CD4-positive, alpha-beta T cell treated with Interleukin-12 subunit alpha and Interleukin-12 subunit beta, for 1 hour (primary cell): ENCODE measurements around the gene IRF2.
"Not testable (repeated sequence)": the region's sequence is repeated elsewhere in the genome, so short reads cannot be mapped to it uniquely, and the experiment has no call there.

ENCODE experiments used
- DNase-seq: peaks from one replicate; pipeline ENCODE4 v3.0.0-alpha.2; 2020

IRF2 gene

GRCh38 chr4:184384810-184385557, 89.4 kb downstream of the IRF2 start:
- DNase-seq = no peak

DNA sequence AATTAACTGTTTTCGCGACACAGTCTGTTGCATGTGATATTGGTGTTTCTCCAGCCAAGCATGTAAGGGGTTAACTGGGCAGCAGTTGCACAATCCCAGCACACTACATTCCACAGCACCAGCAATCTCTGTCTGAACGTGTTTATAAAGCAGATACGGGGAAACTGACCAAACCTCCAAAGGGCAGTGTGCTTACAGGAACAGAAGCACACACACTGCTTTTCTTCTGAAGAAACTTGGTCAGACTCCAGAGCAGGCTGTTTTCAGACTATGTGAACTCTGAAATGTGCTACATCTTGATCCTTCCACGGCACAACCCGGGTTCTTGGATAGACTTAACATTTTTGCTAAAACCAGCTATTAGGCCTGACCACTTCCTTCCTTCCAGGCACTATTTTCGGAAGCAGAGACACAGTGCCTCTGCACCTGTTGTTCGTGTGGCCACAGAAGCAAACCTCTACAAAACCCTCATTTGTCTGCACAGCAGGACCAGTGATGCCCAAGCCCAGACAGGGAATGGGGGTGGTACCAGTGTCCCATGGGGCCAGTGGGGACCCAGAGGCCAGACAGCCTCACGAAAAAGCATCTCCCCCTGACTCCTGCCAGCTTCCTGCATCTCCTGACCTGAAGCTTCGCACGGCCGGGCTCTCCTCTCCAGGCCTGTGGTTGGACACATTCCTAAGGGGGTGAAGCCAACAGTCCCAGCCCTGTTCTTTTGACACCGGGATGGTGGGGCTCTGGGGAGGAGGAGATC, 90.1 kb downstream of the IRF2 start:
- peak; percentile 20 for DNase-seq

DNA sequence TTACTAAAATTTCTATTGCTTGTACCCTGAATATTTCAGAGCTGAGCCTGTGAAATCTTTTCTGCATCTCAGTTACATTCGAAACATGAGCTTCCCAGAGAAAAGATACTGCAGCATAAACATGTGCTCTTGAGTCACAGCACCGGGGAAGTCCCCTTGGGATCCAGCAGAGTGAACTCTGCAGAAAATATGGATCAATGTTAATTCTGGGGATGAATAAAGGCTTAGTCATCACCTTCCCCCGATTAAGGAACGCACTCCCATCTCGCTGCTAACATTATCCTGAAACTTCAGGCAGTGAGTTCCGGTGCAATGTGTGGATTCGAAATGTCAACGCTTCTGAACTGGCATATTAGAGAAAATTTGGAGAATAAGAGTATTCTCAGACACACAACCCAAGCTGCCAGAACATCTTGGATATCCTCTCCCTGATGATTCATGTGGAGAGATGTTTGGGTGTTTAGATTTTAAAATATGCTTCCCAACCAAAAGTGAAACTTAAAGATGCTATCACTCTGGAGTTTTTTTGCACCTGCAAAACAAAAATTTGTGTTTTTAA, 90.8 kb downstream of the IRF2 start:
- DNase-seq = no peak

GRCh38 chr4:184382189-184382846, 92.0 kb downstream of the IRF2 start:
- no peak for DNase-seq

GRCh38 chr4:184380707-184381106, 93.6 kb downstream of the IRF2 start:
- no peak for DNase-seq

DNA sequence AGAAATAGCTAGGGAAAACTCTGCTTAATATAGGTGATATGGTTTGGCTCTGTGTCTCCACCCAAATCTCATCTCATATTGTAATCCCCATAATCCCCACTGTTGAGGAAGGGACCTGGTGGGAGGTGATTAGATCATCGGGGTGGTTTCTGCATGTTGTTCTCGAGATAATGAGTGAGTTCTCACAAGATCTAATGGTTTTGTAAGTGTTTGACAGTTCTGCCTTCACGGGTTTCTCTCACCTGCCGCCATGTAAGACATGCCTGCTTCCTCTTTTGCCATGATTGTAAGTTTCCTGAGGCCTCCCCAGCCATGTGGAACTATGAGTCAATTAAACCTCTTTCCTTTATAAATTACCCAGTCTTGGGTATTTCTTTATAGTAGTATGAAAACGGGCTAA, 94.1 kb downstream of the IRF2 start:
- DNase-seq = not testable (repeated sequence)

- no peak for DNase-seq
These were observed 97.4 kb downstream of the IRF2 start for GRCh38 chr4:184376923-184377322.

GRCh38 chr4:184376126-184376838, 98.1 kb downstream of the IRF2 start:
- no peak for DNase-seq

DNA sequence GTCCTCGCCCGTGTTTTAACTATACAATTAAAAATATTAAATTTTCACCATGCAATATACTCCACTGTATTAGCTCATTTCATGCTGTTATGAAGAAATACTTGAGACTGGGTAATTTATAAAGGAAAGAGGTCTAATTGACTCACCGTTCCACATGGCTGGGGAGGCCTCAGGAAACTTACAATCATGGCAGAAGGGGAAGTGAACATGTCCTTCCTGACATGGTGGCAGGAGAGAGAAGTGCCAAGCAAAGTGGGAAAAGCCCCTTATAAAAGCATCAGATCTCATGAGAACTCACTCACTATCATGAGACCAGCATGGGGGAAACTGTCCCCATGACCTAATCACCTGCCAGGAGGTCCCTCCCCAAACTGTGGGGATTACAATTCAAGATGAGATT, 98.7 kb downstream of the IRF2 start:
- DNase-seq = not testable (repeated sequence)

DNA sequence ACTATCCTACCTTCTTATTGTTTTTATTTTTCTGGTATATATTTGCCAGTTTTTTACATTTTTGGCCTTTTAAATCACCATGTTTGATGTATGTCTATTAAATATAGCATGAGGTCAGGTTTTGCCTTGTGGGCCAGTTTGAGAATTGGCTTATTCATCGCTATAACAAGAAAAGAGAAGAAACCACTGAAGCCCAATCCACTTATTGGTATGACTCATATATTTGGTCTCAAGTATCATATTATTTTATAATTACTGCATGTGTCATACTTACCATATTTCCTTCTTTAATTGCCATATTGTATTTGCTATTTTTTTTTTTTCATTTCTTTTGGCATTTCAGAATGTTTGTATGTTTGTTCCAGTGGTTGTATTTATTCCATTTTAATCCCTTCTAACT, 99.3 kb downstream of the IRF2 start:
- DNase-seq = no peak

- no peak for DNase-seq
These were observed 100.4 kb downstream of the IRF2 start for GRCh38 chr4:184373886-184374405.

DNA sequence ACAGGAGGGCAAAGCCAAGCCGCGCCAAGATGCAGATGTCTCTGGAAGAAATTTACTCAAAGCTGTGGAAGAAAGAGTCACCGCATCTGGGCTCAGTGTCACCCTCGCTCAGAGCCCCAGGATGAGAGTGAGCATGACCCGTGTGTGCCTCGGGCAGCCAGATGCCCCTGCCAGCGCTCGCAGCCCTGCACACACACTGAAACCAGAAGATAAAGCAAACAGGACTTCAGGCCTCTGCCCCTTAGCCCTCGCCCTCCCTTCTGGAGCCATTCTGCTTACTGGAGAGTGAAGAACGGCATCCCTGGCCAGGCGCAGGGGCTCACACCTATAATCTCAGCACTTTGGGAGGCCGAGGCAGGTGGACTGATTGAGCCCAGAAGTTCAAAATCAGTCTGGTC, 103.0 kb downstream of the IRF2 start:
- DNase-seq = no peak

- no peak for DNase-seq
These were observed 103.5 kb downstream of the IRF2 start for GRCh38 chr4:184370711-184371389.

DNA sequence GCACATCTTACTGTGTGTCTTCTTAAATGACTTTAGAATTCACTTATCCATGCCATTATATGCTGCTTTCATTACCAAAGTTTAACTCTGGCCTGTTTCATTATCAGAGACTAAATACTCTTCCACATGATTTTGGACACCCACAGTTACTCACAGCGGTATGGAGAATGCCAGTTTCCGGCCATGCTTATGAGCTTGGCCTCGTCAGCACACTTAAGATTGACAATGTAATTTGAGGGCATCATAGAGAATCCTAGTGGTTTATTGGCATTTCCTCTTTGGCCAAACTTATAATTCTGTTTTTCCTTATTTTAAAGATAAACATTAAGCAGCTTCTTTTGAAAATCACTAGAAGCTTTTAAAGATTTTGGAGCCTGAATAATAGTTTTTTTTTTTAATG, 104.5 kb downstream of the IRF2 start:
- no peak for DNase-seq

GRCh38 chr4:184368731-184369130, 105.6 kb downstream of the IRF2 start:
- DNase-seq = no peak

GRCh38 chr4:184368290-184368689, 106.1 kb downstream of the IRF2 start:
- no peak for DNase-seq

GRCh38 chr4:184364100-184364921, 110.0 kb downstream of the IRF2 start:
- no peak for DNase-seq

DNA sequence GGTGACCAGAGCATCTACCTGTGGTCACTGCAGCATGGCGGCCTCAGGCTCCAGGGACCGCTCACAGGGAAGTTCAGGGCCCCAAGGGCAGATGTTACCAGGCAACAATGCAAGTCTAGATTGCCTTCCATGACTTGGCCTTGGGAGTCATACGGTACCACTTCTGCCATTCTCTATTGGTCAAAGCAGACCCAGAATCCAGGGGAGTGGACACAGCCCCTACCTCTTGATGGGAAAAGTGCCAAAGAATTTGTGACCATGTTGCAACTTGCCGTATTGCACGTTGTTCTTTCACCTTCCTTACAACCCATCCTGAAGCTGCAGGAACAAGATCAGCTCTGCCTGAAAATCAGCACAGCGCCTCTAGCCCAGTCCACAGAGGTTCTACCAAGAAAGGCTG, 111.1 kb downstream of the IRF2 start:
- DNase-seq = no peak

GRCh38 chr4:184362396-184362795, 112.0 kb downstream of the IRF2 start:
- no peak for DNase-seq

- no peak for DNase-seq
These were observed 112.9 kb downstream of the IRF2 start for GRCh38 chr4:184361443-184361842.

GRCh38 chr4:184359888-184360287, 114.5 kb downstream of the IRF2 start:
- no peak for DNase-seq
